GM19099 (cell line): ENCODE data around the gene PPM1H.

Experiments used
- POLR2A ChIP-seq: IDR thresholded peaks from 3 replicates; pipeline ENCODE4 v1.6.1; 2011; ENCODE audit warnings: low read depth; ENCODE audit not compliant: insufficient read length; ENCODE audit errors: extremely low read depth

The PPM1H gene

DNA sequence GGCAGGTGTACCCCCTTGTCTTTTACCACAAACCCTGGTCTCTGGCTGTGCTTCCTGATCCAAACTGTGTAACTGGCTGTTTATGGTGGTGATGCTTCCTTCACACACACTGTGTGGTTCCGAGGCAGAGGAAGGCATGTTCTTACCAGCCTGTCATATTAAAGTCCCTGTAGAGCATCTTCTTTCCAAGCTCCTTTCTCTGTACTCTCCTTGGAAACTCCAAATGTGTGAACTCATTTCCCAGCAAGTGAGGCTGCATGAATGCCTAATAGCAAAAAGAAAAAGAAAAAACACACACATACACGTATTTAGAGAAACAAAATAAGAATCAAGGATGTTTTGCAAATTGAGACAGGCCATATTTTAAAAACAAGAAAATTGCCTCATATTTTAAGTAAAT lies 214.9 kb downstream of the PPM1H start:
- no peak for TF ChIP-seq POLR2A

DNA sequence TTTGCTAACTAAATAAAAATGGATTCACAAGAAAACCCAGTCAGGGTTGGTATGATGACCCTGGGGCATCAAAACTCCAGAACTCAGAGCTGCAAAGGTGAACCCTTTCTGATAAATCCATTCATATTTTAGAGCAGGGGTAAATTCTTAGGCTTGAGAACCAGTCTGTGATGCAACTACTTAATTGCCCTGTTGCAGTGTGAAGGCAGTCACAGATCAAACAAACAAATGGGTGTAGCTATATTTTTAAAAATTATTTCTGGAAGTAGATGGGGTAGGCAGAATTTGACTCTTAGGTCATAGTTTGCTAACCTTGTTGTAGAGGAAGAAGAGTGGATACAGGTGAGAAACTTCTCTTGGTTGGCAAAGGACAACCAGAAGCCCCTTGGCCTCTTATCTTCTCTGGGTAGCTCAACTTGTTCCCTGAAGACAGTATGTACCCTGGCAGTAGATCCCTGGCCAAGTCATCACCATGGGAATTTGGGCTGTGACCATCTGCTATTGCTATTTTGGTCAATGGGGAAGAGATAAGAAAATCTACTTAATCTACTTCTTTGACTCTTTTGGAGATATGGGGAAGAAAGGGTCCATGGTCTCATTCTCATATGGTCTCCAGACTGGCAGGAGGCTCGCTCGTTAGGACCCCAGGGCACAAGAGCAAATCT lies 216.1 kb downstream of the PPM1H start:
- TF ChIP-seq POLR2A: no peak

DNA sequence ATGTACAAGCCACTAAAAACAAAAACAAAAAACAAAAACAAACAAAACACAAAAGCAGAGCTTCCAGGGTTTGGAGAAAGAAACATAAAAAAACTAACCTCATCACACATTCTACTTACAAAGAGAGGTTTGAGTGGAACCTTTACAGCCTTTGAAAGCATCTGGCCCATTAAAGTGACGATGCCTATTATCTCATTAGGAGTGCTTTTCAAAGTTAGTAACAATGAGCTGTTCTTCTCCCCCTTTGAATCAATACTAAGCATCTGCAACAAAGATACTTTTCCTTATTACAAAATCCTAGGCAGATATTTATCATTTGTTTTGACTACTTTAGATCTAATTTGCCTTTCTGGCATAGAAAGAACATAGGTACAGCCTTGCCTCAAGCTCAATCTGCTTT lies 217.3 kb downstream of the PPM1H start:
- no peak for TF ChIP-seq POLR2A

DNA sequence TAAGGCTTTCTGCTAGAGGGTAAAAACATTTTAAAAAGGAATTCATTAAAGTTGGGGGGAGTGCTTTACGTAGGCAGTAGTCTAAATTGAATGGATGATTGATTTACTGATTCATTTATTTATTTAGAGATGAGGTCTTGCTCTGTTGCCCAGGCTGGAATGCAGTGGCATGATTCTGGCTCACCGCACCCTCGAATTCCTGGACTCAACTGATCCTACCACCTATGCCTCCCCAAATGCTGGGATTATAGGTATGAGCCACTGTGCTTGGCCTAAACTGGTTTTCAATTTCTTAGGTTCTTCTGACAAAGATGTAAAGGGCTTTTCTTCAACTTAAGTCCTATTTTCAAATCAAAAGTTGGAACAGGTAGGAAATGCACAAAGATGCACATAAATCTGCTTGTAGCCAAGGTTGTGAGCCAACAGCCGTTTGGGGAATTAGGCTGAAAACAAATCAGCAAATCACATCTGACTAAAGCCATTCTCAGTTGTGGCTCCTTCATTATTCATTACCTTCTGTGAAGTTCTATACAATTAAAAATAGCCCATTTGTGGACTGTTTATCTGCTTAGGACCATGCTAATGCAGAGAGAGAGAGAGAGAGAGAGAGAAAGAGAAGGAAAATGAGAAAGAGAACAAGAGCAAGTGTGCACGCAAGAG lies 218.0 kb downstream of the PPM1H start:
- TF ChIP-seq POLR2A: no peak

DNA sequence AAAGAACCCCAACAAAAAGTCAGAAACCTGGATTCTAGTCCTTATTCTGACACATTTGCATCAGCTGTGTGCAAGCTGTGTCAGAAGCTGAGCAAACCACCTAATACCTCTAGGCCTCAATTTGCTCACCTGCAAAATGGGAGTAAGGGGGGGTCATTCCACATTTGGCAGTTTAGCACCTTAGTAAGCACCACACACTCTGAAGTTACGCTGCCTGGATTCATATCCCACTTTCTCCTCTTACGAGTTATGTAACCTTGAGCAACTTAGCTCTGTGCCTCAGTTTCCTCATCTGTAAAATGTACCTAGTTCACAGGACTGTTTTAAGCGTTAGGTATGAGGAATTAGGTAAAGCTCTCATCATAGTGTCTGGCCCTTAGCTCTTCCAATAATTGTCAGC lies 218.9 kb downstream of the PPM1H start:
- no peak for TF ChIP-seq POLR2A

DNA sequence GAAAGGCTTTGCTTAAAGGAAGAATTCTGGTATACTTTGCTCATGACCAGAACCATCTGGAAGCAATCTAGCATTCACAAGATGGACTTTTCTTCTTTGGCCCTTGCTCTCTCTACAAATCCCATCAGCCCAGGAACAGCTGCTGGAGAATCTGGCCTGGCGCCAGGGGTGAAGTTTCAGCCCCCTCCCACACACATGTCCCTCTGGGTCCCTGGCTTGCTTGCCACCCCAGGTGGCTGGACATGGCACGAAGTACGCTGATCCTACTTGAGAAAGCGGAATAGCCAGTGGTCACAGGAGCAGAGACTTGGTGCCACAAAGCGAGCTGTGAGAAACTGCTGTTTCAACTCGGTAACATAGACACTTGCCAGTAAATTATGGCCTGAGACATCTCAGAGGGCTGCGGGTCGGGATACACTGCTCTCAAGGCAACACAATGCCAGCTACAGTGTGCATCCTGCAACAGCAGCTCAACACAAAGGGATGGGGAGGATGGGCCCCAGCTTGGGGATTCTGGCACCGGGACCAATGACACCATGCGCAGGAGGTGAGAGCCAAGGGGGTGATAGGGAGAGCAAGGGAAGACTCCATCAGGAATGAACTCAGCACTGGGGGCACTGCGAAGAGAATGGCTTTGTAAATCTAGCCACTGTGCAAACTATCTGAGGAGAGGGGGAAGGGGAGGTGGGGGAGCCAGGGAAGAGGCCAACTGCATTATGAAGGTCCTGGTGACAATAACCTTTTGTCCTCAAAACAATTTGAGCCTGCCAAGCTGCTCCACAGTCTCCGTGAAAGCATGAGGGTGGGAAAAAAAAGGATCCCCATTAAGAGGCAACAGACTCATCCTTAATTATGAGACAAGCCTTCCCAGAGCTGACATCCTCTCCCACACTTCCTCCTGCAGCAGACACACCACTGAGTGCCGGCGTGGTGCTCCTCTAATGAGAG lies 219.9 kb downstream of the PPM1H start:
- no peak for TF ChIP-seq POLR2A

DNA sequence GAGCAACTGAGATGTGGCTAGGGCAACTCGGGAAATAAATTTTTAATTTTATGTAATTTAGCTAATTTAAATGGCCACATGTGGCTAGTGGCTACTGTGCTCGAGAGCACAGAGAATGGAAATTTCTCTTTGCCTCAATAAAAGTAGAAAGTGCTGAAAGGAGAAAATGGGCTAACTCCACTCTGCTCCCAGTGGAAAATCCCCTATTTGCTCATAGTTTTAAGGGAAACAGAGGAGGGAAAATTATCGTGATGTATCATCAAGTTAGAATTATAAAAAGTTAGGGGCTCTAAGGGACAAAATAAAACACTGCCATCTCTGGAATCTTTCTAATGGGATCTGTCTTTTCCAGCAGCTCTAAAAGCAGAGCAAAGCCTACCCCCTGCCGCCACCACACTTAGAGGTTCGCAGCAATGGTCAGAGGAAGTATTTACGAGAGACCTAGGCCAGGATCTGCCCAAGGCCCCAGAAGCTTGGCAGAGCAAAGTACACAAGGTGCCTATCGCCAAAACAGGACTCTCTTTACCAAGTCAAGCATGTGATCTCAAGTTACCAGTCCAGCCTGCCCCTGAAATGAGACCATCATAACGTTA lies 220.7 kb downstream of the PPM1H start:
- no peak for TF ChIP-seq POLR2A

DNA sequence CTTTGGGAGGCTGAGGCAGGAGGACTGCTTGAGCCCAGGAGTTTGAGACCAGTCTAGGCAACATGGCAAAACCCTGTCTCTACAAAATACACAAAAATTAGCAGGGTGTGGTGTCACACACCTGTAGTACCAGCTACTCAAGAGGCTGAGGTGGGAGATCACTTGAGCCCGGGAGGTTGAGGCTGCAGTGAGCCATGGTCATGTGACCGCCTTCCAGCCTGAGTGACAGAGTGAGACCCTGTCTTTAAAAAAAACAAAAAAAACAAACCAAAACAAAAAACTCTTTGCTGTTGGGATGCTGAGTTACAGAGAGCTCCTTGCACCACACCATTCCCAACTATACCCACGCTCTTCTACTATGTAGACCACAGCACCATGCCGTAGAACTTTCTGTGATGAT lies 221.2 kb downstream of the PPM1H start:
- no peak for TF ChIP-seq POLR2A

DNA sequence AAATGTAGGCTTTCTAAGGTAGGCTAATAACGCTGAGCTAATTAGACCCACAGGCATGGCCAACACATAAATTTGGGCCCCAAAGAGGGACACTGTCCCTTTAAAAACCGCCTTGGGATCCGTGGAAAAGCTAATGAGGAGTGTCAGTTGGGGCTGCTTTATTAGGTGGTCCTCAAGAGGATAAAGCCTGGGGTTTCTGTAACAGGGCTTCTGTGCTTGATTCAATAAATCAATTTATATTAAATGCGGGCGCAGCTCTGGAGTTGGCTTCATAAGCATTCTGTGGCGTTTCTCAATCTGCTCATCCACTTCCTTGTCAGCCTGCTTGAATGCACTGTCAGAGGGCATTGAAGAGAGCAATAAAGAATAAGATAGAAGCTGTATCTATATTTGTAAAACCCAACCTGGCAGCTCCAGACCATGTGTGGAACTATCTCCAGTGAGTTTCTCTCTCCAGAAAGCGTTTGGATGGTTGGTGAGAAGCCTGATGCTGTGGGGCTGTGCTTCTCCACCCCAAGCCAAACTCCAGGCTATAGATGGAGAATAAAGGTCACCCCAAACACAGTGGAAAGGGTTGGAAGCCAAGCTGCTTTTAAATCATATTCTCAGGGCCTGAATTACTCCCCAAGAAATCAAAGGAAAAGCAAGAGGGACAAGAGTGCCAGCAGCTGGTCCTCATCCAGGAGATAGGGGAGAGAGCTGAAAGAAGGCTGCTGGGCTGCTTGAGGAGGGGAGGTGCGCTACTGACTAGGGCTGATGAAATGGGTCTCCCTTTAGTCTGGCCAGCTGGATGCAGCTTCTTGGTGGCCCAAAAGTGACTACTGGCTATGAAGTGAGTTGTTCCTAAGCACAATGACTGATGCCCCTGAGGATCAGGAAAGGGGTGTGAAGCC lies 222.0 kb downstream of the PPM1H start:
- no peak for TF ChIP-seq POLR2A

DNA sequence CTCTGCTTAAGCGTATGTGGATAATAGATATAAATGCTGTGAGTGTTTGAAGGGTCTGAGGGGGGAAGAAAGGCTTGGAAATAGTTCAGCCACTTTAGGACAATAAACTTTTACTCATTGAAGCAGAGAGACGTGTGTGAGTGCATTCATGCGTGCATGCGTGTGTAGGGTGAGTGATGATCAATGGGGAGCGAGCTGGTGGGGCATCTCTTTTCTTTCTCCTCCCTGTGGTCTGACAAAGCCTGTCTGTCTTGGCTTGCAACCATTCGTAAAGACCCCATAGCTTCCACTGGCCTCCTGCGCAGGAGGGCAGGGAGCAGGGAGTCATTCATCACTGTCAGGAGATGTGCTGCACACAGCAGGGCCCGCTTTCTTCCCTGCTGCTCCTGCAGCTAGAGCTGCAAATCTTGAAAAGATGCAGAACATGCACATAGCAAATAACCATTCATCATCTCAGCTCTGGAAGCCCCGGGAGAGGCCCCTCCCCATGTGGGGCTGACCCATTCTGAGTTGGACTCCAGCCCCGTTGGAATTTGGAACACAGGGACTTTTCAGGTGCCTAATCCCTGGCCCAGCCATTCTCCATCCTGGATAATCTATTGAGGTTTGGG lies 223.2 kb downstream of the PPM1H start:
- no peak for TF ChIP-seq POLR2A

DNA sequence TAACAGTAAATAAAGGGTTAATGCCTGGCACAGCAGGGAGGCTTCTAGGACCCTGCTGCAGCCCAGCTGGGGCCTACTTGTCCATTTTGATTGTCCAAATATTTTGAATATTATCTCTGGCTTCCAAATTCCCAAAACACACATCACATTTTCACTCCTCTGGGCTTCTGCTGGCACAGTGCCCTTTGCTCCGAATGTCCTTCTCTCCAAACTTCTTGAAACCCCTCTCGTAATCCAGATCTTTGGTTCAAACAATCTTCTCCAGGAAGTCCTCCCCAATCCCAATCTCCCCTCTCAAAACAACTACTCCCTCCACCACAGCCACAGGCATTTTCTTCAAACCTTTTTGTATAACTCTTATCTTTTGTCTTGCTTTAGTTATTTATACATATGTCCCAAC lies 225.6 kb downstream of the PPM1H start:
- TF ChIP-seq POLR2A: no peak

DNA sequence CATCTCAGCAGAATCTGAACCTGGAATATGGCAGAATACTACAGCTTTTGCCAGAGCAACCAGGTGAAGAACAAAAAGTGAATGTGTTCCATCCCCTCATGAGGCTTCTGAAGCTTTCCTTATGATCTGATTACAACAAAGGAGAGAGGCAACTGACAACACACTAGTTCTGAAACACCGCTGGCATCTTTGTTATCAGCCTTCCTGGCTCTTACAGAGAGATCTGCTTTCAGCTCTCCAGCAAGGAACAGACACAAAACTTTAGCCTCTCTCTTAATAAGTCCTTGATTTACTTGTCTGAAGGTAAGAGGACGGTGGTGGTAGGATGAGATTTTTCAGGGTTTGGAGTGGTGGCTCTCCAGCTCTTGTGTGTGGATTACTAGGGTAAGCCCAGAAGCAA lies 227.0 kb downstream of the PPM1H start:
- no peak for TF ChIP-seq POLR2A

DNA sequence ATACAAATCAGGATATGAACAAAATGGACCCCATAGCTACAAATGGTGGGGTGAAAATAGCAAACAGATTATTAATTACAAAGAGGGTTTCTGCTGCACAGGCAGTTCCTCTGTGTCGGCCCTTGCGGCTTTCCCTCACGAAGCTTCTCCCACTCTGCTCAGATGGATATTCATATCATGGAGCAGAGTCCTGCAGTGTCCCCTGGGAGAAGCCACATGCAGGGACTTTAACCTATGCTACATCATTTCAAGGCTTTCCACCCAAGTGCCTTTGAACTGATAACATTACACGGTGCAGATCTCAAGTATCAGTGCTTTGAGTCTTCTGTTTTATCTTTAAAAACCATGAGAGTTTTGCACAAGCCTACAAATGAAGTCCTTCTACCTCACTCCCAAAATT lies 229.1 kb downstream of the PPM1H start:
- no peak for TF ChIP-seq POLR2A

DNA sequence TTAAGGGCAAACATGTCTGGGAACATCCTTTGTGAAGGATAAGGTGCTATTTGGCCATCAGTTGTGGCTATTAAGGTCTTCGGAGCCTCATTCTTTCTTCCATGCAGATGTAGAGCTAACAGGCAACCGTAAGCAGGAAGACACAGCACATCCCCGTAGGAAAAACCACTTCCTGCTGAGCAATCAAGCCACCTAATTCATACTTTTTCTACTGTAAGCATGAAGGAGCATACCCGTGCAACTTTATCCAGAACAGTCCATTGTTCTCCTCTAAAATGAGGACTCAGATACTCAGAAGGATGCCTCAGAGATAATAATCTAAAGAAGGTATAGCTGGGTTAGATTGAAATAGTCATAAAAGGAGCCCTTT lies 232.0 kb downstream of the PPM1H start:
- no peak for TF ChIP-seq POLR2A
